ENCODE measurements around the gene XYLB. TPM values are rescaled to one million over a fixed set of nuclear protein-coding genes. Genes with fewer than 3 reads are reported as not detected.

Gene XYLB
- total RNA-seq, 1 experiment from 2014 or later: 6.6 TPM

DNA sequence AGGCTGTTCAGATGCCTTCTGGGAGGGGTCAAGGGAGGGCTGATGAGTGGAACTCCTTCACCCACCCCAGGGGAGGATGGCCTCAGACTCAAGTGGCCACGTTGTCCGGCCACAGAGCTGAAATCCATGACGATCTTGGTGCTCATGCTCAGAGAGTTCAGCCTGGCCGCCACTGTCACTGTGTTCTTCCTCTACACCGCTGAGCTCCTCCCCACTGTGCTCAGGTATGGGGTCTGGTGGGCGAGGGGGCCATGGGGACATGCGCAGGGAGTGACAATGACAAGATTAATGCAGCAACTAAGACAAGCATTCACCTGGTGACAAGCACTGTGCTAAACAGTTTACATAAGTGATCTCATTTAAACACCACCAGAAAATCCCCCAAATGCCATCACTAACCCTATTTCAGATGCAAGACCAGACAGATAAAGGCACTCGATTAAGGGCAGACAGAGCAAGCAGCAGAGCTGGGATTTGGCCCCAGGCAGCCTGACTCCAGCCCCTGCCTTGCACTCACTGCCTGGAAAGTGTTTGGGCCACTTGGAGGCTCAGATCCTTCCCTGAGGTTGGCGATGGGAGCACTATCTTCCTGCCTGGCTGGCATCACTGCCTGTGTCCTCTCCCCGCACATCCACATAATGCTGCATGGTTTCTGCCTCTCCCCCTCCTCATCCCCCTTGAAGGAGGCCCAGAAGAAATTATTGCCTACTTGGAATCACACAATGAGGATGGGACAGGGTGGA is 30.9 kb upstream of the XYLB start:
- POLR2A ChIA-PET: interaction anchor here (0.6 kb wide), 1 partner anchor 11 kb away, joined by 3 read pairs; no protein-coding TSS in a partner anchor
- in situ Hi-C loops (cut with HindIII; ENCODE audit: low pct_unique_long_range_greater_than_20kb, low sequenced_read_pairs): no loop called here
- no peak for TF ChIP-seq SIN3A (IDR thresholded peaks at IDR 0.05; ENCODE audit: borderline replicate concordance, insufficient read depth, low read depth, low read length)
- TF ChIP-seq POLR2AphosphoS5 (IDR thresholded peaks at IDR 0.05; ENCODE audit: low read depth, low read length): no peak
- no peak for TF ChIP-seq TCF7L2 (IDR thresholded peaks at IDR 0.05; ENCODE audit: low read depth, low read length)
- TF ChIP-seq, protein P1, sequence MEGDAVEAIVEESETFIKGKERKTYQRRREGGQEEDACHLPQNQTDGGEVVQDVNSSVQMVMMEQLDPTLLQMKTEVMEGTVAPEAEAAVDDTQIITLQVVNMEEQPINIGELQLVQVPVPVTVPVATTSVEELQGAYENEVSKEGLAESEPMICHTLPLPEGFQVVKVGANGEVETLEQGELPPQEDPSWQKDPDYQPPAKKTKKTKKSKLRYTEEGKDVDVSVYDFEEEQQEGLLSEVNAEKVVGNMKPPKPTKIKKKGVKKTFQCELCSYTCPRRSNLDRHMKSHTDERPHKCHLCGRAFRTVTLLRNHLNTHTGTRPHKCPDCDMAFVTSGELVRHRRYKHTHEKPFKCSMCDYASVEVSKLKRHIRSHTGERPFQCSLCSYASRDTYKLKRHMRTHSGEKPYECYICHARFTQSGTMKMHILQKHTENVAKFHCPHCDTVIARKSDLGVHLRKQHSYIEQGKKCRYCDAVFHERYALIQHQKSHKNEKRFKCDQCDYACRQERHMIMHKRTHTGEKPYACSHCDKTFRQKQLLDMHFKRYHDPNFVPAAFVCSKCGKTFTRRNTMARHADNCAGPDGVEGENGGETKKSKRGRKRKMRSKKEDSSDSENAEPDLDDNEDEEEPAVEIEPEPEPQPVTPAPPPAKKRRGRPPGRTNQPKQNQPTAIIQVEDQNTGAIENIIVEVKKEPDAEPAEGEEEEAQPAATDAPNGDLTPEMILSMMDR (IDR thresholded peaks at IDR 0.05): no peak
- TF ChIP-seq, protein P2, sequence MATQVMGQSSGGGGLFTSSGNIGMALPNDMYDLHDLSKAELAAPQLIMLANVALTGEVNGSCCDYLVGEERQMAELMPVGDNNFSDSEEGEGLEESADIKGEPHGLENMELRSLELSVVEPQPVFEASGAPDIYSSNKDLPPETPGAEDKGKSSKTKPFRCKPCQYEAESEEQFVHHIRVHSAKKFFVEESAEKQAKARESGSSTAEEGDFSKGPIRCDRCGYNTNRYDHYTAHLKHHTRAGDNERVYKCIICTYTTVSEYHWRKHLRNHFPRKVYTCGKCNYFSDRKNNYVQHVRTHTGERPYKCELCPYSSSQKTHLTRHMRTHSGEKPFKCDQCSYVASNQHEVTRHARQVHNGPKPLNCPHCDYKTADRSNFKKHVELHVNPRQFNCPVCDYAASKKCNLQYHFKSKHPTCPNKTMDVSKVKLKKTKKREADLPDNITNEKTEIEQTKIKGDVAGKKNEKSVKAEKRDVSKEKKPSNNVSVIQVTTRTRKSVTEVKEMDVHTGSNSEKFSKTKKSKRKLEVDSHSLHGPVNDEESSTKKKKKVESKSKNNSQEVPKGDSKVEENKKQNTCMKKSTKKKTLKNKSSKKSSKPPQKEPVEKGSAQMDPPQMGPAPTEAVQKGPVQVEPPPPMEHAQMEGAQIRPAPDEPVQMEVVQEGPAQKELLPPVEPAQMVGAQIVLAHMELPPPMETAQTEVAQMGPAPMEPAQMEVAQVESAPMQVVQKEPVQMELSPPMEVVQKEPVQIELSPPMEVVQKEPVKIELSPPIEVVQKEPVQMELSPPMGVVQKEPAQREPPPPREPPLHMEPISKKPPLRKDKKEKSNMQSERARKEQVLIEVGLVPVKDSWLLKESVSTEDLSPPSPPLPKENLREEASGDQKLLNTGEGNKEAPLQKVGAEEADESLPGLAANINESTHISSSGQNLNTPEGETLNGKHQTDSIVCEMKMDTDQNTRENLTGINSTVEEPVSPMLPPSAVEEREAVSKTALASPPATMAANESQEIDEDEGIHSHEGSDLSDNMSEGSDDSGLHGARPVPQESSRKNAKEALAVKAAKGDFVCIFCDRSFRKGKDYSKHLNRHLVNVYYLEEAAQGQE (IDR thresholded peaks at IDR 0.05; ENCODE audit: insufficient read depth in 1 of 2, low read depth in 2 of 2, low read length in 1 of 2): no peak

DNA sequence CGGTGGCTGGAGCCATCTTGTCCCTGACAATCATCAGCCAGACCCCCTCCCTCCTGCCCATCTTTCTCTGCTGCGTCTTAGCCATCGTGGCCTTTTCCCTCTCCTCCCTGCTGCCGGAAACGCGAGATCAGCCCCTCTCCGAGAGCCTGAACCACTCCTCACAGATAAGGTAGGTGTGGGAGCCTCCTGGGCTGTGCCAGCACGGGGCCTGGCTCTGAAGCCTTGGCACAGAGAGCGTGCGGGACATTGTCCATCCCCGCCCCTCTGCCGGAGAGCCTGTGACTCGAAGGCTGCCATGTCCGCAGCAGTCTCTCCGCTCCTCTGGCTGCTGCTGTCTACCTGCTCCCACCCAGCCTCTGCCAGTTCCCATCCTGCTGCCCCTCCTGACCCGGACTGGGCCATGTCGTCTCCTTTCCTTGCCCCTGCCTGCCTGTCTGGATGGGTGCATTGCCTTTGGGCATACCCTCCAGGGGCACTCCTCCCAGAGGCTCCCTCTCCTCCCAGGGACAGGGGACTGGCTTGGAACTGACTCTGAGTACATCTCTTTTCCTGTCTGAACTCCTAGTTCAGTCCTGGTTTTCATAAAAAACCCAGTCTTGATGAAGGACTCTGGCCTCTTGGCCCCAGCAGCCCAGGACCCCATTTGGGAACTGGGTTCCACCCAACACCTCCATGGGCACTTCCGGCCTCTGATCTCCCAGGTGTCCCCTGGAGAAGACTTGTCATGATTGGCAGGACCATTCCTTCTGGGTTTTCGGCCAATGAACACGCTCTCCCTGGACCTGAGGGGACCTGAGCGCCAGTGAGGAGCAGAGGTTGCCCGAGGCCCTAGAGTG is 30.0 kb upstream of the XYLB start:
- TF ChIP-seq, protein P1 (IDR thresholded peaks at IDR 0.05): no peak
- TF ChIP-seq POLR2AphosphoS5 (IDR thresholded peaks at IDR 0.05; ENCODE audit: low read depth, low read length) (no peak), SIN3A (IDR thresholded peaks at IDR 0.05; ENCODE audit: borderline replicate concordance, insufficient read depth, low read depth, low read length) (no peak), TCF7L2 (IDR thresholded peaks at IDR 0.05; ENCODE audit: low read depth, low read length) (no peak)
- TF ChIP-seq, protein P2 (IDR thresholded peaks at IDR 0.05; ENCODE audit: insufficient read depth in 1 of 2, low read depth in 2 of 2, low read length in 1 of 2): no peak
- Histone ChIP-seq H3K4me3 (ENCODE audit: low read depth in 2 of 2, low read length in 2 of 2) (no peak overlapping the region), H3K4me1 (ENCODE audit: control insufficient read depth, insufficient read depth, low read length) (no peaks in the 10 kb centered on the region), H3K27ac (ENCODE audit: low read length) (no peak overlapping the region), H3K27me3 (ENCODE audit: control insufficient read depth, insufficient read depth, low read length) (no peaks in the 10 kb centered on the region), H3K36me3 (ENCODE audit: control insufficient read depth, insufficient read depth, low read length) (no peaks in the 10 kb centered on the region), H3K9me3 (ENCODE audit: control insufficient read depth, insufficient read depth, low read depth, low read length) (no peaks in the 10 kb centered on the region)
- in situ Hi-C loops (cut with HindIII; ENCODE audit: low pct_unique_long_range_greater_than_20kb, low sequenced_read_pairs) (no loop called here), intact Hi-C loops (cut with micrococcal nuclease; ENCODE audit: unreplicated experiment) (no loop called here)
- CTCF ChIA-PET: no interaction called here
- POLR2A ChIA-PET: no interaction called here
- no peak for ATAC-seq
- DNase-seq (ENCODE audit: low read depth, low spot score): no peak
- BruUV-seq (replicated peaks): no TSS peak

More for the DNA sequence above, 30.9 kb upstream of the XYLB start:
- Histone ChIP-seq H3K27me3 (ENCODE audit: control insufficient read depth, insufficient read depth, low read length) (no peaks in the 10 kb centered on the region), H3K4me3 (ENCODE audit: low read depth in 2 of 2, low read length in 2 of 2) (no peak overlapping the region), H3K4me1 (ENCODE audit: control insufficient read depth, insufficient read depth, low read length) (no peaks in the 10 kb centered on the region), H3K9me3 (ENCODE audit: control insufficient read depth, insufficient read depth, low read depth, low read length) (no peaks in the 10 kb centered on the region), H3K36me3 (ENCODE audit: control insufficient read depth, insufficient read depth, low read length) (no peaks in the 10 kb centered on the region), H3K27ac (ENCODE audit: low read length) (no peak overlapping the region)
- intact Hi-C loops (cut with micrococcal nuclease; ENCODE audit: unreplicated experiment): no loop called here
- BruUV-seq (replicated peaks): no TSS peak
- CTCF ChIA-PET: no interaction called here
- ATAC-seq (no peak), DNase-seq (ENCODE audit: low read depth, low spot score) (no peak)

Measured in Panc1 (cell line).